ENCODE data around the gene STK39. TPM values are rescaled to one million over a fixed set of nuclear protein-coding genes. Genes with fewer than 3 reads are reported as not detected.
A peak's percentile ranks its signal among the peaks of the same experiment; 100 is the strongest.

STK39 gene
- total RNA-seq, 1 donor from 2014 or later: 26.2 TPM

GRCh38 chr2:168030862-168031624 lies 216.4 kb downstream of the STK39 start:
- H3K9me3 Mint-ChIP-seq: no peaks in the 10 kb centered on the region
- no peaks in the 10 kb centered on the region for H3K27me3 Mint-ChIP-seq
- no peak overlapping the region for H3K4me3 Mint-ChIP-seq
- DNase-seq (ENCODE audit: extremely low spot score, unreplicated experiment): no peak
- peaks cover 2% of the 10 kb centered on the region for H3K4me1 Mint-ChIP-seq (ENCODE audit: unreplicated experiment)
- H3K27ac Mint-ChIP-seq: peak overlapping the region; percentile 61
- no peak for TF ChIP-seq CTCF (conservative IDR thresholded peaks at IDR 0.05)
- peaks cover 17% of the 10 kb centered on the region for H3K36me3 Mint-ChIP-seq

- Mint-ChIP-seq H3K9me3 (no peaks in the 10 kb centered on the region), H3K4me1 (ENCODE audit: unreplicated experiment) (peaks cover 5% of the 10 kb centered on the region), H3K27me3 (no peaks in the 10 kb centered on the region), H3K4me3 (no peak overlapping the region), H3K27ac (no peak overlapping the region), H3K36me3 (peaks cover 21% of the 10 kb centered on the region)
- no peak for DNase-seq (ENCODE audit: extremely low spot score, unreplicated experiment)
- TF ChIP-seq CTCF (conservative IDR thresholded peaks at IDR 0.05): no peak
These were observed 218.3 kb downstream of the STK39 start for GRCh38 chr2:168029071-168029470.

- no peak for DNase-seq (ENCODE audit: extremely low spot score, unreplicated experiment)
- H3K4me3 Mint-ChIP-seq: no peak overlapping the region
- no peak for TF ChIP-seq CTCF (conservative IDR thresholded peaks at IDR 0.05)
- H3K27me3 Mint-ChIP-seq: no peaks in the 10 kb centered on the region
- H3K9me3 Mint-ChIP-seq: no peaks in the 10 kb centered on the region
- H3K27ac Mint-ChIP-seq: no peak overlapping the region
- H3K4me1 Mint-ChIP-seq (ENCODE audit: unreplicated experiment): peaks cover 5% of the 10 kb centered on the region
- H3K36me3 Mint-ChIP-seq: peaks cover 21% of the 10 kb centered on the region
These were observed 219.0 kb downstream of the STK39 start for GRCh38 chr2:168028362-168028761.

- DNase-seq (ENCODE audit: extremely low spot score, unreplicated experiment): no peak
- Mint-ChIP-seq H3K36me3 (peaks cover 22% of the 10 kb centered on the region), H3K9me3 (no peaks in the 10 kb centered on the region), H3K27ac (no peak overlapping the region), H3K4me1 (ENCODE audit: unreplicated experiment) (peaks cover 5% of the 10 kb centered on the region), H3K4me3 (no peak overlapping the region), H3K27me3 (no peaks in the 10 kb centered on the region)
- TF ChIP-seq CTCF (conservative IDR thresholded peaks at IDR 0.05): no peak
These were observed 221.8 kb downstream of the STK39 start for GRCh38 chr2:168025487-168026202.

- no peak for DNase-seq (ENCODE audit: extremely low spot score, unreplicated experiment)
- Mint-ChIP-seq H3K36me3 (peaks cover 22% of the 10 kb centered on the region), H3K4me1 (ENCODE audit: unreplicated experiment) (peaks cover 5% of the 10 kb centered on the region), H3K4me3 (no peak overlapping the region), H3K9me3 (no peaks in the 10 kb centered on the region), H3K27me3 (no peaks in the 10 kb centered on the region), H3K27ac (no peak overlapping the region)
- TF ChIP-seq CTCF (conservative IDR thresholded peaks at IDR 0.05): no peak
These were observed 222.9 kb downstream of the STK39 start for GRCh38 chr2:168024459-168024858.
